NOMO-1 treated with DMSO at 0.1 percent for 48 hours (cell line): ENCODE measurements around the gene FRMD4B.
"Not testable (repeated sequence)": the region's sequence is repeated elsewhere in the genome, so short reads cannot be mapped to it uniquely, and the experiment has no call there.

Experiments used
- DNase-seq: peaks from one replicate; lab custom pipeline; 2025; ENCODE audit not compliant: unreplicated experiment; lab: John Stamatoyannopoulos, UW

FRMD4B gene

DNA sequence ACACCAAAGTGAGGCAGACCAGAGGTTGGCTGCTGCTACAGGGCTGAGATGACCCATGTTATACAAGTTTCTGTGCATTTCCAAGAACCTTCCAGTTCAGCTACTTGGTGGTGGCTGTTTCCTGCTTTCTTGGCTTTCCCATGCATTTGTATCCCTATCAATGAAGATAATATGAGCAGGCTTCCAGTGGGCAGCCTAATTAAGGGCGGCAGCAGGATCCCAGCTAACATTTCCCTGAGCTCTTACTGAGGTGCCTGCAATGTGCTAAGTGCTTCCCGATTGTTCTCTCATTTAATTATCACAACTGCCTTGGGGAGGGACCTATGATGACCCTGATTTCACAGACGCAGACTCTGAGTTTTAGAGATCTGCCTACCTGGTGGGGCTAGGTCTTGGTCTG, 95.5 kb downstream of the FRMD4B start:
- DNase-seq: no peak

DNA sequence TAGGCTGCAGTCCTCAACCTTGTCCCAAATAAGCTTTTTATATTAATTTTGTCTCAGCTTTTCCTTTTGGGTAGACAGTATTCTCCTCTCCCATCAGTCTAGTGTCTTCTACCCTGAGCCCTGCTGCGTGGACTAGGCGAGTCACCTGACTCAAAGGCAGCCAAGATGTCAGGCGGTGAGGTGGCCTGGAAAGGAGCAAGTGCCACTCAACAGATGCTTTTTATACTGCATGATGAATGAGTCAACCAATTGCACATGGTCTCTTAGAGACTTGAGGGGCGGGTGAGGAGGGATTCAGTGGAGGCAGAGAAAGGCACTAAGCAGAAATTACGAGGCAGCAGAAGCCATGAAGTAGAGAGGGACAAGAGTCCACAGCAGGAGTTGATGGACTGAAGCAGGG, 95.9 kb downstream of the FRMD4B start:
- no peak for DNase-seq

DNA sequence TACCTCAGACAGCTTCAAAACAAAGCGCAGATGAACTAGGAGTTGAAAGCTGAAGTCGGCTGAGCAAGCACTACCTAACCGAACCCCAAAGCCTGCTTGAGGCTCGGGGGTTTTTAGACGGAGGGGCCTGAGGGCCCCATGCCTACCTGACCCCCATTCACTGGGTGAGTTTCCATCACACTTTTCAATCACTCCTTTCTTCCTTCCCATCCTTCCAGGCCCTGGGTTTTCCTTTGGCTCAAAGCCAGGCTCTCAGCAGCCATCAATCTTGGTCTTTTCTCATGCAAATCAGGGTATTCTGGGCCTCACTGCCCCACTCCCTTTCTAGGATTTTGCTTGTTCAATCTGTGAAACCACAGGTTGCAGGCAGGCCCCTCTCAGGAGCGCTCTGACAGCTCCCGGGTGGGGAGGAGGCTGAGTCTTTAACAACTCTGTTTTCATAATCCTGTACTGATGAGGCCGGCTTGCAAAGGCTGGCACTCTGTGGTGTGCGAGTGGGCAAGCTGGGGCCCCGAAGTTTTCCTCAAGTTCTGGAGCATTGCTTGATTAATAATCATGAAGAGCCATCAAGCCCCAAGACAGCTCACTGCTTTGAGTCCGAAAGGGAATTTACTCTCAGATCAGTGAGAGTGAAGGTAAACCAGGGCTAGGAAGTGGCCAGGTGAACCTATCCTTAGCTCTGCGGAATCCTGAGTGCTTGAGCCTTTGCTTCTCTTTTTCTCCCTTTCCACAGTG, 97.6 kb downstream of the FRMD4B start:
- no peak for DNase-seq

DNA sequence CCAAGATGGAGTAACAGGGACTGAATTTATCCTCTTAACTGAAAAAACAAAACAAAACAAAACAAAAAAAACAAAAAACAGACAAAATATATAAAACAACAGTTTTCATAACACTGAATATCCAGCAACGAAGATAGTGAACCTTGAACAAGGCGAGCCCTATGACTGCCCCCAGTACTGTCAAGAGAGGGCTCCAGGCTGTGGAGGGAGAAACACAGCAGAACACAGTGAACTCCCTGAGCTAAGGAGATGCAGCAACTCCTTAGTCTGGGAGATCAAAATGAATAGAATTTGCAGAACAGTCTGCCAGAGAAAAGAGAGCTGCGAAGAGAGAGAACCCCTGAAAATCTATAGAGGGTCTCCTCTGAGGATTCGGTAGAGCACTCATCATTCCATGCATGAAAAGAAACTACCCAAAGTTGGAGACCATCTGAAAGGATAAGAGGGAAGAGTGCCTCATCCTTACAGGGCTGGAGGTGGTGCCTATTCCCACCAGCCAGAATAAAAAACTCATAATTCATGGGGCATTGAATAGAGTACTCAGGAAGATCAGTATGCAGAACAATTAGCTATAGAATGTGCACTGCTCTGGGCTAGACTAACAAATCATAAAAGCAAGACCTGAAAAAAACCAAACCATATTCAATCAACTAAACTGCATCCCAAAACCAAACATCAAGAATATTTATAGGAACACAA, 101.8 kb downstream of the FRMD4B start:
- no peak for DNase-seq

DNA sequence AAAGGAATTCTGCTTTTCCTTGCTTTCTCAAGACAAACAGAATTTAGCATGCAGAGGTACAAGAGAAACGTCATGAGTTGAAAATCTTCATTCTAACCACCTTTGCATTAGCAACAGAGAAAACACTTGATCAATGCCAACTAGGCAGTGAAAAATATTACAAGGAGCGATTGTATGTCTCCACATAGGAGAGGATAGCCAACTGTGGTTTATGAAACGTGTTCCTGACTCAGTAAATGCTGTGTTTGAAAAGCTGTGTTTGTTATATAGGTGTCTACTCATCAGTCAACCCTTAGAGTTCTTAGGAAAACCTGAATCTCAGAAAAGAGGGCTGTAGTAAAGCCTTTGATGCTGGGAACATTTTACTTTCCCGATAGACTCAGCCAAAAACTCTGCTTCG, 102.4 kb downstream of the FRMD4B start:
- DNase-seq: no peak

DNA sequence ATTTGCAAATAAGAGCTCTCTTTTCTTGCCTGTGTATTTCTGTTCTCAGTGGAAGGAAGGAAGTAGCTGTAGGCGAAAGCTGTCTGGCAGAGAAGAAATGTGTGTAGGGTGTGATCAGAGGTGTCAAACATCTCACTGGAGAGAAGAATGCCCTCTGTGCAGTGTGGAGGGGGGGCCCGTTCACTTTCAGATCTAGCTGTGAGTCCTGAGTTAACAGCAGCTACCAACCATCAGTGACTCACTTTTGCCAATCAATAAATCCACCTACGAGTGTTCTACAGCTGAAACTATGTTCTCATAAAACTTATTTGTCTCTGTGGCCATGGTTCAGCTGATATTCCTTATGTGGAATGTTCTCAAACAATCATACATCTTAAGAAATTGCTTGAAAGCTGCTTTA, 103.7 kb downstream of the FRMD4B start:
- no peak for DNase-seq

DNA sequence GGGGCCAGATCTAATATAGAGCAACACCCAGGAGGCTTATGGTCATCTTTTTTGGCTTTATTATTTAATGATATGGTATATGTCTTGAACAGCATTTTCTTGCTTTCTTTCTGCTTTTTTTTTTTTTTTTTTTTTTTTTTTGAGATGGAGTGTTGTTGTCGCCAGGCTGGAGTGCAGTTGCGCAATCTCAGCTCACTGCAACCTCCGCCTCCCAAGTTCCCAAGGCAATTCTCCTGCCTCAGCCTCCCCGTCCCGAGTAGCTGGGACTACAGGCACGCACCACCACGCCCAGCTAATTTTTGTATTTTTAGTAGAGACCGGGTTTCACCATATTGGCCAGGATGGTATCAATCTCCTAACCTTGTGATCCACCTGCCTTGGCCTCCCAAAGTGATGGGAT, 108.5 kb downstream of the FRMD4B start:
- DNase-seq: not testable (repeated sequence)

DNA sequence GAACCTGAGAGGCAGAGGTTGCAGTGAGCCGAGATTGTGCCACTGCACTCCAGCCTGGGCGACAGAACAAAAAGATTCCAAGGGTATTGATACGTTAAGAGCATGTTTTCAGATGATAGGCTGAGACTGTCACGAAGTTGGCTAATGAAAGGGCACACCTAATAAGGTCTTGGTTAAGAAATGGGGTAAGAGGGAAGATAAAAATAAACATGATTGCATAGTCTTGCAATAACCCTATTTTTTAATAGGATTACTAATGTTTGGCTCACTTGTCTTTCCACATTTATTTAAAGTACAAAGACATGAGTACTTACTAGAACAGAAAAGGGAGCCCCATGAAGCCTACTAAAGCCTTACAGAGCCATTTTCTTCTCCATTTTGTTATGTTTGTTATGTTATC, 109.0 kb downstream of the FRMD4B start:
- DNase-seq: no peak

DNA sequence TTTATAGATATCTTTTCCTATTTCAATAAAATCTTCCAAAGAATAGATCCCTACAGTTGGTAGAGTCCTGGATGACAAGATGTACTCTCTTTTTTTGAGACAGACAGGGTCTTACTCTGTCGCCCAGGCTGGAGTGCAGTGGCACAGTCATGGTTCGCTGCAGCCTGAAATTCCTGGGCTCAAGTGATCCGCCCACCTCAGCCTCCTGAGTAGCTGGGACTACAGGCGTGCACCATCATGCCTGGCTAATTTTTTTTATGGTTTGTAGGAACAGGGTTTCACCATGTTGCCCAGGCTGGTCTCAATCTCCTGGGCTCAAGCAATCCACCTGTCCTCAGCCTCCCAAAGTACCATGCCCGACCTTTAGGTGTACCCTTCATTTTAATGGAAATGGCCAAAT, 109.7 kb downstream of the FRMD4B start:
- not testable (repeated sequence) for DNase-seq

DNA sequence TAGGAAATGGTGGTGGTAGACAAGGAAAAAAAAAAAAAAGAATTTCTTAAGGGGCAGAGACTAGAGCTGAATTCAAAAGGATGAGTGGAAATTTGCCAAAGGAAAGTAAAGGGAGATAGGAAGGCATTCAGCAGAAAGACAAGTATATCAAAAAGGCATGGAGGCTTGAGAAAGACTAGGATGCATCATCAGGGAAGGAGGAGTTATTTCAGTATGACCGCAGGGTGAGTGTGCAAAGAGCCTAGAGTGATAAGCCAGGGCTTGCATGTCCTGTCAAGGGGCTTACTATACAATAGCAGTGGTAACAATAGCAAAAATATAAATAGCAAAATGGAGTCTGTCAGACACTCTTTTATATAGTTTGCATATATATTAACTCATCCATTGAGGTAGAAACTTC, 112.0 kb downstream of the FRMD4B start:
- no peak for DNase-seq

DNA sequence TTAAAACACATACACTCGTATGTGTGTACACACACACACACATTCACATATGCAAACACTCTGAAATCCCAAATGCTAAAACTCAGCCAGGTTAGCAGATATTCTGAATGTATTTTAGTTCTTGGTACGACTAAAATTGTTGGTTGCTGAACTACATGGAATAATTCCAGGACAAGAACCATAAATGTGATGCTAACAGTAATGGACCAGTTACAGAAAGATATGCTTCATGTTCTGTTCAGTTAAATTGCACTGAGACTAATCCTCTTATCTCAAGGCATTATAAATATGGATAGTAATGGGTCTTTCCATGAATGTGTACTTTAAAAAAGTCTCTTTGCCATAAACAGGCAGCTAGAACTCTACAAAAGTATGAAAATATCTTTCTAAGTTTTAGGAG, 113.3 kb downstream of the FRMD4B start:
- no peak for DNase-seq

DNA sequence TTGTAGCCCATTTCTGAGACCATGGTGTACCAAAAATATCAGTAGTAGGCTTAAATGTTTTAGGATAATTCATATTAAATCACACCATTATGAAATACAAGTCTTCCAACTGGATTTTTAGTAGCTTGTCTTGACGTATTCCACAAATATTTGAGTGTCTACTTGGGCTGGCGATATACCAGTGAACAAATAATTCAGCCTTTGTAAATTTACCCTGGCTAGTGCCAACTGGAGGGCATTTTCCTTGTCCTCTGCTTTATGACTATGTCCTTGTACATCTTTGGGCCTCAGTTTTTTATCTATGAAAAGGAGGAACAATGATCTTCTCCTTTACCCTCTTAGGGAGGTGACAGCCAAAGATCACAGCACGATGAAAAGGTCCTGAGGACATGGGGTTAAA, 114.8 kb downstream of the FRMD4B start:
- DNase-seq: no peak

DNA sequence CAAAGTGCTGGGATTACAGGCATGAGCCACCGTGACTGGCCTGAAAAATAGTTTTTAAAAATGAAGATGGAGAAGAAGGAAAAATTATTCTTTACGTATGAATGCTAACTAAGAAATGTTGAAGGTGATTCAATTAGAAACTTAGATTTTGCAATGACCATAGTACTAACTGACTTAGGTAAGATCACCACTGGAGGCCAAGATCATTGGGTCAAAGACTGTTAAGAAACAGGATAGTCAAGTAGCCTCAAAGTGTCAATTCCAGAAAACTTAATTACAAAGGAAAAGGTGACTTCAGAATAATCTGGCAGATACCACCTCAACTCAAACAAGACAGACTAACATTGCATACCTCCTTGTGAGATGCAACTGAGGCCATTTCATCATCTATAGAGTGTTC, 119.3 kb downstream of the FRMD4B start:
- no peak for DNase-seq

DNA sequence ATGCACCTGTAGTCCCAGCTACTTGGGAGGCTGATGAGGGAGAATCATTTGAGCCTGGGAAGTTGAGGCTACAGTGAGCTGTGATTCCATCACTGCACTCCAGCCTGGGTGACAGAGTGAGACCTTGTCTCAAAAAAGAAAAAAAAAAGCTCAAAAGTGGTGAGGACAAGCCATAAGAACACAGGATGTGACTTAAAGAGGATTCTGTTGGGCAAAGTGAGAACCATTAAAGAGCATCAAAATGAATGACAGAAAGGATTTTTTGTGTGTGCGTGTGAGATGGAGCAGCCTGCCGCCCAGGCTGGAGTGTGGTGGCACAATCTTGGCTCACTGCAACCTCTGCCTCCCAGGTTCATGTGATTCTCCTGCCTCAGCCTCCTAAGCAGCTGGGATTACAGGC, 119.8 kb downstream of the FRMD4B start:
- not testable (repeated sequence) for DNase-seq

DNA sequence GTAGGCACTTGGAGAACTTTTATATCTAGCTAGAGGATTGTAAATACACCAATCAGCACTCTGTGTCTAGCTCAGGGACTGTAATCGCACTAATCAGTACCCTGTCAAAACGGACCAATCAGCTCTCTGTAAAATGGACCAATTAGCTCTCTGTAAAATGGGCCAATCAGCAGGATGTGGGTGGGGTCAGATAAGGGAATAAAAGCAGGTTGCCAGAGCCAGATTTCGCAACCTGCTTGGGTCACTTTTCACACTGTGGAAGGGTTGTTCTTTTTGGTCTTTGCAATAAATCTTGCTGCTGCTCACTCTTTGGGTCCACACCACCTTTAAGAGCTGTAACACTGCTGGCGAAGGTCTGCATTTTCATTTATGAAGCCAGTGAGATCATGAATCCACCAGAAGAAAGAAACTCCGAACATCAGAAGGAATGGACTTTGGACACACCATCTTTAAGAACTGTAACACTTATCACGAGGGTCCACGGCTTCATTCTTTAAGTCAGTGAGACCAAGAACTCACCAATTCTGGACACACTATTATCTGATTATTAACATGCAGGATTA, 125.0 kb downstream of the FRMD4B start:
- DNase-seq: not testable (repeated sequence)

DNA sequence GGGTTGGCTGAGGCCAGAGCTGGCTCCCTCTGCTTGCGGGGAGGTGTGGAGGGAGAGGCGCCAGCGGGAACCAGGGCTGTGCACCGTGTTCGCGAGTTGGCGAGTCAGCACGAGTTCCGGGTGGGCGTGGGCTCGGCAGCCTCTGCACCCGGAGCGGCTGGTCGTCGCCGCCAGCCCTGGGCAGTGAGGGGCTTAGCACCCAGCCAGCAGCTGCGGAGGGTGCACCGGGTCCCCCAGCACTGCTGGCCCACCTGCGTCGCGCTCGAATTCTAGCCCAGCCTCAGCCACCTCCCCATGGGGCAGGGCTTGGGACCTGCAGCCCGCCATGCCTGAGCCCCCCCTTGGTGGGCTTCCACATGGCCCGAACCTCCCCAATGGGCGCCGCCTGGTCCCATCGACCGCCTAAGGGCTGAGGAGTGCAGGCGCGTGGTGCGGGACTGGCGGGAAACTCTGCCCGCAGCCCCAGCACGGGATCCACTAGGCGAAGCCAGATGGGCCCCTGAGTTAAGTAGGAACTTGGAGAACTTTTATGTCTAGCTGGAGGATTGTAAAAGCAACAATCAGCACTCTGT, 125.6 kb downstream of the FRMD4B start:
- DNase-seq: no peak

DNA sequence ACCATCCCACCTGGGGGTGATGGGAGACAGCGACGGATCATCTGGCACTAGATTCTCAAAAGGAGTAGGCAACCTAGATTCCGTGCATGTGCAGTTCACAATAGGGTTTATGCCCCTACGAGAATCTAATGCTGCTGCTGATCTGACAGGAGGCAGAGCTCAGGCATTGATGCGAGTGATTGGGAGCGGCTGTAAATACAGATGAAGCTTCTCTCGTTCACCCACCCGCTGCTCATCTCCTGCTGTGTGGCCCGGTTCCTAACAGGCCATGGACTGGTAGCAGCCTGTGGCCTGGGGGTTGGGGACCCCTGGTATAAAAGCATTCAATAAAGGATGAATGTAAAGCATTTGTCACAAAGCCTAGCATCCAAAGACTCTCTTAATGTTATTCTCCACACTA, 126.8 kb downstream of the FRMD4B start:
- DNase-seq: no peak

DNA sequence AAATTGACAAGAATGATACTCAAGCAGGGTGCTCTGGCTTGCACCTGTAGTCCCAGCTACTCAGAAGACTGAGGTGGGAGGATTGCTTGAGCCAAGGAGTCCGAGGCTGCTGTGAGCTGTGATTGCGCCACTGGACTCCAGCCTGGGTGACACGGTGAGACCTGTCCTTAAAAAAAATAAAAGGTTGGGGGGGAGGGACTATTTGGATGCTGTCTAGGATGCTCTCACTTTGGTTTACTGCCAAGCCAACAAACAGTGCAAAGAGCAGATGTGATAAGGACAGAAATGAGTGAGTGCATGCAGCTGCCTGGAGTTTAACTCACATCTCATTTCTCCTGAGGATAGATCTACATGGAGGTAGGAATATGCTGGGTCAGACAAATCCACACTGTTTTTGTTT, 130.0 kb downstream of the FRMD4B start:
- DNase-seq: no peak

DNA sequence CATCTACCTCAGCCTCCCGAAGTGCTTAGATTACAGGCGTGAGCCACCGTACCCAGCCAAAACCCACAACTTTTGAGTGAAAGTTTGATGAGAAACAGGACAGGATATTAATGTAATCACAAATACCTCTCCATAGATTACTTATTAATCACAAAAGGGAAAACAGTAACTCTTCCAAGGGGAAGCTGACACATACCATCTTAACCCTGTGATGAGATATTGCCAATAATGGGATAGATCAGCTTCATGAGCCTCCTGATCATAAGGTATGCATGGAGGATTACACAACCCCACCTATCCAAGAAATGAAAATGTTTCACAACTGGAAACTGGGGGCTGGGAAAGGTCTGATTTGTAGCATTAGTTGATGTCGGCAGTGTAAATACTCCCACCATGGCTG, 131.5 kb downstream of the FRMD4B start:
- no peak for DNase-seq

DNA sequence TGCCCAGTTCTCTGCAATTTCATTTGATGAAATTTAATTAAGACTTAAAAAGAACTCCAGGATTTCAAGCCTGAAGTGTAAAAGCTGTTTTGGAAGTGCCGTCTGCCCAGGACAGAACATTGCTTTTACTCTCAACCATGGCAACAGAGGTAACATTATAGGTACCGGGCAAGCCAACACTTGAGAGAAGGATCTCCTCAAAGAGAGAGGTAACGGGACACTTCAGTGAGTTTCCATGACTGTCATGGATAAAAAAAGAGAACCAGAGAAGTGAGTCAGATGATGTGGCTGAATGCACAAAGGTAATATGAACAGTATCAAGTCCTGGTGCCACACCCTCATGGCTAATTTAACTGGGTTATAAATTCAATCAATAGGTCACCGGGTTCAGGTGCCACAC, 133.3 kb downstream of the FRMD4B start:
- DNase-seq: no peak

DNA sequence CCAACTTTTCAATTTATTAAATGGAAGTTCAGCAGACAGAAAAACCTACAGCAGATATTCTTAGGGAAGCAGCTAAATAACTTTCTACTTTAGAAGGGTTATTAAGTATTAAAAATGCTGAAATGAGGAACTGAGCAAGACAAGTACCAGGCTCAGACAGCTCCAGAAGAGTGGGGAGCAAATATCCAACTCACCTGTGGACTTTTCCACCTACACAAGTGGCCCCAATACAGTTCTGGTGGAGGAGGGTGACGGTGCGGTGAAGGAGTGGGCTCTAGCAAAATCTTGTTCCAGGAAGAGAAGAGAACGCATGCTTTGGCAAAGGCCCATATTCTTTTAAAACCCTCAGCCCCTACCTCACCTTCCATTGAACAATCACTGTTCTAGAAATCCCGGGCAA, 133.7 kb downstream of the FRMD4B start:
- DNase-seq: no peak
